ENCODE data around the gene PPM1H.
A peak's percentile ranks its signal among the peaks of the same experiment; 100 is the strongest.

Gene PPM1H

GRCh38 chr12:62604871-62605270 is 330.1 kb downstream of the PPM1H start:
- peaks cover 3% of the 10 kb centered on the region; the same call in 1 of the 2 replicates for H3K4me1 ChIP-seq (ENCODE audit: control insufficient read depth, insufficient read depth, low read length)
- H3K36me3 ChIP-seq (ENCODE audit: control insufficient read depth in 2 of 2, insufficient read depth in 1 of 2, low read length in 2 of 2), result no peaks in the 10 kb centered on the region
- POLR2A ChIA-PET, result no interaction called here
- no peak for TF ChIP-seq ZNF366 (tag by site-specific recombination; conservative IDR thresholded peaks at IDR 0.05)
- peak; percentile 38; the same call in 1 of the 2 replicates for TF ChIP-seq ZNF341 (tag by site-specific recombination; IDR thresholded peaks at IDR 0.05; ENCODE audit: low read depth)
- H3K27ac ChIP-seq (ENCODE audit: extremely low read depth, low read depth, low read length), result no peak overlapping the region
- H3K4me3 ChIP-seq (ENCODE audit: low read depth, low read length), result peak overlapping the region; percentile 84; the same call in 1 of the 2 replicates
- H3K9me3 ChIP-seq (ENCODE audit: control insufficient read depth, insufficient read depth, low read depth, low read length), result no peaks in the 10 kb centered on the region
- CTCF ChIA-PET, result interaction anchor here (0.6 to 1.3 kb wide), 5 partner anchors 23 to 804 kb away, joined by 3 to 5 read pairs (median 4); no protein-coding TSS in a partner anchor

- ChIA-PET POLR2A (interaction anchor here (1.7 kb wide), 1 partner anchor 199 kb away, joined by 4 read pairs; no protein-coding TSS in a partner anchor), CTCF (interaction anchor here (0.6 to 2.0 kb wide), 3 partner anchors 17 to 190 kb away, joined by 3 to 9 read pairs (median 3); no protein-coding TSS in a partner anchor)
- TF ChIP-seq ZNF362 (tag by site-specific recombination; IDR thresholded peaks at IDR 0.05), result no peak
- TF ChIP-seq SETDB1 (IDR thresholded peaks at IDR 0.05; ENCODE audit: insufficient read length, low read length), result no peak
- no peak for TF ChIP-seq ZBTB44 (tag by site-specific recombination; IDR thresholded peaks at IDR 0.05)
- H3K4me3 ChIP-seq (ENCODE audit: low read depth, low read length), result peak overlapping the region; percentile 84
- H3K27ac ChIP-seq (ENCODE audit: extremely low read depth, low read depth, low read length), result no peak overlapping the region
- H3K9me3 ChIP-seq (ENCODE audit: control insufficient read depth, insufficient read depth, low read depth, low read length), result no peaks in the 10 kb centered on the region
- no peaks in the 10 kb centered on the region for H3K36me3 ChIP-seq (ENCODE audit: control insufficient read depth in 2 of 2, insufficient read depth in 1 of 2, low read length in 2 of 2)
- H3K4me1 ChIP-seq (ENCODE audit: control insufficient read depth, insufficient read depth, low read length), result peaks cover 3% of the 10 kb centered on the region; the same call in 1 of the 2 replicates
Observed at GRCh38 chr12:62604373-62604772, 330.6 kb downstream of the PPM1H start.

- CTCF ChIA-PET, result interaction anchor here (0.6 to 2.0 kb wide), 4 partner anchors 18 to 465 kb away, joined by 3 to 9 read pairs (median 3); no protein-coding TSS in a partner anchor
- Histone ChIP-seq H3K9me3 (ENCODE audit: control insufficient read depth, insufficient read depth, low read depth, low read length) (no peaks in the 10 kb centered on the region), H3K4me3 (ENCODE audit: low read depth, low read length) (peak overlapping the region; percentile 84), H3K4me1 (ENCODE audit: control insufficient read depth, insufficient read depth, low read length) (peaks cover 3% of the 10 kb centered on the region; the same call in 1 of the 2 replicates), H3K27ac (ENCODE audit: extremely low read depth, low read depth, low read length) (peak overlapping the region; percentile 92; the same call in 1 of the 2 replicates), H3K36me3 (ENCODE audit: control insufficient read depth in 2 of 2, insufficient read depth in 1 of 2, low read length in 2 of 2) (no peaks in the 10 kb centered on the region)
- TF ChIP-seq ZNF157 (tag by site-specific recombination; IDR thresholded peaks at IDR 0.05), result no peak
- no peak for TF ChIP-seq ELK4 (IDR thresholded peaks at IDR 0.05; ENCODE audit: borderline replicate concordance, low read depth, low read length)
- TF ChIP-seq ZNF335 (tag by site-specific recombination; conservative IDR thresholded peaks at IDR 0.05), result 0 out of 2 replicates have a peak, but pooled peaks have one; percentile 3
- POLR2A ChIA-PET, result interaction anchor here (1.2 to 1.7 kb wide), 4 partner anchors 11 to 200 kb away, joined by 3 to 7 read pairs (median 5); no protein-coding TSS in a partner anchor
Observed at GRCh38 chr12:62603811-62604098, 331.2 kb downstream of the PPM1H start.

- ChIA-PET POLR2A (interaction anchor here (0.7 to 1.7 kb wide), 8 partner anchors 12 to 200 kb away, joined by 3 to 7 read pairs (median 4); partner anchors contain the start of gene MON2), CTCF (interaction anchor here (0.6 to 2.0 kb wide), 7 partner anchors 19 to 466 kb away, joined by 3 to 9 read pairs (median 3); no protein-coding TSS in a partner anchor)
- no peaks in the 10 kb centered on the region for H3K36me3 ChIP-seq (ENCODE audit: control insufficient read depth in 2 of 2, insufficient read depth in 1 of 2, low read length in 2 of 2)
- H3K4me1 ChIP-seq (ENCODE audit: control insufficient read depth, insufficient read depth, low read length), result peaks cover 3% of the 10 kb centered on the region; the same call in 1 of the 2 replicates
- H3K9me3 ChIP-seq (ENCODE audit: control insufficient read depth, insufficient read depth, low read depth, low read length), result no peaks in the 10 kb centered on the region
- H3K27ac ChIP-seq (ENCODE audit: extremely low read depth, low read depth, low read length), result peak overlapping the region; percentile 92
- peak overlapping the region; percentile 84 for H3K4me3 ChIP-seq (ENCODE audit: low read depth, low read length)
- TF ChIP-seq ZNF549 (tag by site-specific recombination; IDR thresholded peaks at IDR 0.05), result peak; percentile 2; the same call in 1 of the 2 replicates
- TF ChIP-seq ZFHX2 (tag by site-specific recombination; conservative IDR thresholded peaks at IDR 0.05), result no peak
- TF ChIP-seq ZNF148 (tag by site-specific recombination; IDR thresholded peaks at IDR 0.05; ENCODE audit: borderline replicate concordance), result no peak
- no peak for TF ChIP-seq ZNF513 (tag by site-specific recombination; IDR thresholded peaks at IDR 0.05)
- no peak for TF ChIP-seq ZFP69B (tag by site-specific recombination; IDR thresholded peaks at IDR 0.05)
- peak; percentile 58 for TF ChIP-seq ZNF423 (tag by site-specific recombination; IDR thresholded peaks at IDR 0.05)
- no peak for TF ChIP-seq ZNF521 (tag by site-specific recombination; IDR thresholded peaks at IDR 0.05)
- TF ChIP-seq ZNF623 (tag by site-specific recombination; IDR thresholded peaks at IDR 0.05), result no peak
- no peak for TF ChIP-seq ZNF670 (tag by site-specific recombination; IDR thresholded peaks at IDR 0.05; ENCODE audit: low read depth)
- TF ChIP-seq ZNF629 (tag by site-specific recombination; IDR thresholded peaks at IDR 0.05), result no peak
Observed at GRCh38 chr12:62603061-62603810, 331.7 kb downstream of the PPM1H start.
